GM12891 (cell line): ENCODE results near the gene GSAP.

Experiments
- DNase-seq: peaks from one replicate; pipeline ENCODE4 v3.0.0; 2011; ENCODE audit warnings: low spot score; ENCODE audit not compliant: insufficient read length
- FAIRE-seq: peaks from 2 replicates; lab custom pipeline; 2011; peaks lifted over from hg19 to GRCh38; lab: Jason Lieb, UNC
- PAX5 ChIP-seq: IDR thresholded peaks from 2 replicates; pipeline ENCODE4 v1.6.1; 2011; ENCODE audit warnings: low read length, moderate library complexity, mild to moderate bottlenecking; ENCODE audit not compliant: insufficient read depth, severe bottlenecking
- POLR2A ChIP-seq: IDR thresholded peaks from 2 replicates; pipeline ENCODE4 v1.6.1; 2011; ENCODE audit warnings: low read depth, low read length, control low read depth
- POLR2AphosphoS5 ChIP-seq: IDR thresholded peaks from 2 replicates; pipeline ENCODE4 v1.6.1; 2011; ENCODE audit warnings: low read depth, low read length, control low read depth
- POU2F2 ChIP-seq: IDR thresholded peaks from 2 replicates; pipeline ENCODE4 v1.6.1; 2011; ENCODE audit warnings: low read depth, mild to moderate bottlenecking, control low read depth, low read length, moderate library complexity
- SPI1 ChIP-seq: IDR thresholded peaks from 2 replicates; pipeline ENCODE4 v1.6.1; 2011; ENCODE audit warnings: low read depth, low read length, control low read depth
- TAF1 ChIP-seq: IDR thresholded peaks from 2 replicates; pipeline ENCODE4 v1.6.1; 2011; ENCODE audit warnings: low read depth, low read length, control low read depth

GSAP gene

DNA sequence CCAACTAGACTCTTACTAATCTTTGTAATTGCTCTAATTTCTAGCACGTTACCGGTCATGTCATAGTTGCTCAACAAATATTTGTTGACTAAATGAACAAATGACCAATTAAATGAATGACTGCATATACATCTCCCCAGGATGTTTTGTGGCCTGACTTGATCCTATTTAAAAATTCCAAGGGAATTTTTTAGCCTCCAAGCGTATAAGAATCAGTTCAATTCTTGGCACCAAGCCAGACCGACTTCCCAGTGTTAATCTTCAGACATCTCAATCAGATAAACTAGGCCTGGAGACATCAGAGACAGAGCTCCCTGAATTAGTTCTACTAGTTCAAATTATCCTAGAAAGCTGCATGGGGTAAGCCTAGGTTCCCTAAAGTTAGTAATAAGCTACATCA is 96.0 kb downstream of the GSAP start:
- FAIRE-seq (no peak), DNase-seq (no peak)
- TF ChIP-seq POLR2A (no peak), POU2F2 (no peak), POLR2AphosphoS5 (no peak), PAX5 (no peak), SPI1 (no peak), TAF1 (no peak)

DNA sequence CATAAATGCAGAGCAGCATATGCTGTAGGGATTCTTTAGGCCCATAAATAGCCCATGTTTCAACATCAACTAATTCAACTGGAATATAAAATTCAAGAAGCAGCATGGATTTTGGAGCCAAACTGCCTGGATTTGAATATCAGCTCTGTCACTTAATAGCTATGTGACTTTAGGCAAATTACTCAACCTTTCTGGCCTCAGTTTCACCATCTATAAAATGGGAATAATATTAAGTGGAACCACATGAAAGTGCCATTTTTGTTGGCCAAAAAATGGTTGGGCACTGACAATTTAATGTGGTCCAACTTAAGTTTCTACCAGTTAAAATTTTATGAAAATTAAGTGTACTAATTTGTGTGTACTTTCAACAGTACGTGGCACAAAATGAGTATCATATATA is 98.1 kb downstream of the GSAP start:
- FAIRE-seq (no peak), DNase-seq (no peak)
- TF ChIP-seq POLR2AphosphoS5 = no peak
- no peak for TF ChIP-seq SPI1
- no peak for TF ChIP-seq POU2F2
- no peak for TF ChIP-seq POLR2A
- no peak for TF ChIP-seq TAF1
- no peak for TF ChIP-seq PAX5

DNA sequence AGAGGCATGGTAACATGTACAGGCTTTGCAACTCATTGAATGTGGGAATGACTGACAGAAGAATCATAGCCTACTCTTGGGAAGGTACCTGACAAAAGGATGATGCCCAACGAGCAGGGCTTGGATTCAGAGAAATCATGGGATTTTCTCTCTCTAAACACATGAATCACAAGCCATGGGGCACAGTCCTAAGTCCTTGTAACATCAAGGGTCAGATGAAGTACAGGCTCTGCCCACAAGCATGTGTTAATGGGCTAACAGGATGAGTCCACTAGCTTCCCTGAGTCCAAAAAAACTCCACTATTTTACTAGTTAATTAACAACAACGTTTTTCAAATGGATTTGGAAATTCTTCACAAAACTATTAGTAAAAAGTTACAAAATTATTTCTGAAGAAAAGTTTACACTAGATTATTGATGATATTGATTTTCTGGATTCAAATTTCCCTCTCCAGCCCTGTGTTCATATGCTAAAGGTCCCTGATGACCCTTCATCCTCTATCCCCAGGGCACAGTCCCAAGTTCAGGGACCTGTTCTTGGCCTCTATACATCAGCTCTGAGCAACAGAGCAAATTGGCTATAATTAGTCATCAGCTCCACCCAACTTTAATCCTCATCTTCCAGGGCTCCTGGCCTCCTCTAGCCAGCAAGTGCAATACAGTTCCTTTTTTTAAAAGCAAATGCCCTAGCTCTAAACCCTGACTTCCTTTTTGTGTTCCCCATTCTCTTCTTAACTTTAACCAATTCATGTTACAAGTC is 99.8 kb downstream of the GSAP start:
- TF ChIP-seq PAX5 (no peak), TAF1 (no peak), POLR2A (no peak), POU2F2 (no peak), POLR2AphosphoS5 (no peak), SPI1 (no peak)
- FAIRE-seq (no peak), DNase-seq (no peak)

DNA sequence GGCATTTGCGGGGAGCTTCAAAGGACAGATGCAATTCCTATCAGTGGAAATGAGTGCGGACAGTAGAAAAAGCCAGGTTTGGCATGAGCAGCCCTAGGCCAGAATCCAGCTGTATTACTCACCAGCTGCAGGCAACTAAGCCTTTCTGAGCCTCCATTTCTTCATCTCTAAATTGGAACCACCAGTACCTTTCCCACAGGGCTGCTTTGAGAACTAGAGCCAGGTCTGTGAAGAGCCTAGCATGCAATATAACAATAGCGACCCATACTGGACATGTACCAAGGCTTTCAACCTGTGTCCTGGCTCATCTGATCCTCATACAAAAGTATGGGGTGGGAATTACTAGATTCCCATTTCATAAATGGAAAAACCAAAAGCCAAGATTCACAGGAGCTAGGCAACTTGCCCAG is 101.0 kb downstream of the GSAP start:
- TF ChIP-seq SPI1 (no peak), POLR2A (no peak), POU2F2 (no peak), TAF1 (no peak), PAX5 (no peak), POLR2AphosphoS5 (no peak)
- DNase-seq (no peak), FAIRE-seq (no peak)

DNA sequence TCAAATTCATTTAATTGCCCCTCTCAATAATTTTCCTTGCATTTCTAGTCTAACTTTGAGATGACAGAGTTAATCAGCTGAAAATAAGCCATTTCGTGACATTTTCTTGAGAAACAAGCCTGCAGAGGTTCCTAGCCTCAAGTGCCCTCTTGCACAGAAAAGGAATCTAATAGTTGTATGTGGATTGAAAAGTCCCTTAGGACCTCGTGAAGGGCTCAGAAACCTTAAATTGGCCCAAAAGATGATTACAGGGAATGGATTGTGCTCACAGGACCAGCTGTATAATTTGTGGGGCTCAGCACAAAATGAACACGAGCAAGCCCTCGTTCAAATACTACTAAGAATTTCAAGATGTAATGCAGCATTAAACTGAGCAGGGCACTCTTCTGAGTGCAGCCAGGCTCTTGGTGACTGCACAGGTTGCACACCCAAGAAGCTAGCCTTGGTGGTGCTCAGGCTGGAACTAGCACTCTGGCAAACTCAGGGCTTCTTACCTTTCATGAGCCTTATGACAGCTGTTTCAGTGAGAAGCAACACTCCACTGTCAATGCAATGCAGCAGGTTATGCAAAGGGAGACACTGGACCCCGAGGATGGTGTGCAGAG is 102.2 kb downstream of the GSAP start:
- FAIRE-seq (no peak), DNase-seq (no peak)
- TF ChIP-seq PAX5 = no peak
- TF ChIP-seq POLR2A = no peak
- TF ChIP-seq POU2F2 = no peak
- no peak for TF ChIP-seq TAF1
- no peak for TF ChIP-seq SPI1
- no peak for TF ChIP-seq POLR2AphosphoS5

DNA sequence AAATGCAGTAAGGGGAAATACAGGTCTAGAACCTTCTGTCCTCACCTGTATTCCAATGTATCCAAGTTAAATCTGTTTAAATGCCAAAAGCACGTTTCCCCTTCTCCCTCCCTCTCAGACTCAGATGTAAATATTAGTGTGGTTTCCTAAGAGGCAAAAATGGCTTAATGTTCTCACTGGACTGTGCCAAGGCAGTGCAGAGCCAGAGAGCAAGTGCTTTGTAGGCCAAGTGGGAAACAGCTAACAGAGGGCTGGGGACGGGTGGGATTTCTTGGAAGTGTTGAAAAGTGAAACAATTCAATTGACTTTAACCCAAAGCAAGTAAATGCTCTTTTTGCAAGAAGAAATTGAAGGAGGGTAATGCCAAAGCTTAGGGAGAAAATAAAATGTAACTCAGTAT is 103.1 kb downstream of the GSAP start:
- DNase-seq (no peak), FAIRE-seq (no peak)
- TF ChIP-seq POU2F2 (no peak), POLR2A (no peak), POLR2AphosphoS5 (no peak), SPI1 (no peak), PAX5 (no peak), TAF1 (no peak)

DNA sequence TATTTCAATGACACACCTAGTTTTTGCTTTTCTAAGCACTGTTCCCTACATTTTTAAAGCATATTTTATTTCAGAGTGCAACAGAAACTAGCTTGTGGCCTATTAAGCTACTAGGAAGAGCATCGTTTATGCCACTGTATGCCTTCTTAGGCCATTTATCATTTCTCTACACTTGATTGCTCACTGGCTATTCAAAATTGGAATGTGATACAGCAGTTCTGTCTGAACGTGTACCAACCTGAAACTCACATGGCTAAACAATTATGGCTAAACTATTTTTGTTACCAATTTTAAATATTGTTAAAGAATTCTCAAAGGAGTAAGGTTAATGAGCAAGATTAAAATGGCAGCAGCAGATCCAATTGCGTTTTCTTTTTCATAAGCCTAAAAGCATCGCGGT is 105.2 kb downstream of the GSAP start:
- no peak for FAIRE-seq
- DNase-seq = no peak
- TF ChIP-seq POLR2AphosphoS5 (no peak), SPI1 (no peak), POLR2A (no peak), TAF1 (no peak), PAX5 (no peak), POU2F2 (no peak)

DNA sequence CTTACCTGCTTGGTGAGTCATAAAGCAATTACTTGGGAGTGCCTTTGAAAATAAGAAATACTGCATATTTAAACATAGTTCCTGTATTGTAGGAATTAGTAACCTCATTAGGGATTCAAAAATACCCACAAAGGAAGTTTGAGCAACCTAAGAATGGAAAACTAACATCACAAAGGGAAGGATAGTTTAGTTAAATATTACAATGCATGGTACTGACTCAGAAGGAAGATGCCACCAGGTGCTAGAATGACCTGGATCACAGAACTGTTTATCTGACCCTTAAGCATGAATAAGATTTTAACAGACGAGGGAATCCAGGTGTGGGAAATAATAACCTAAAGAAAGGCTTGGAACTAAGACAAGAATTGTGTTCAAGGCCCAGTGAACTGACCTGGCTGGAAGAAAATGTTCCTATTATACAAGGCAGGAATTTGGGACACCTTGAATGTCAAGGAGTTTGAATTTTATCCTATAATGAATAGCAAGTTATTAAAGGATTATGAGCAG is 106.4 kb downstream of the GSAP start:
- no peak for FAIRE-seq
- DNase-seq = no peak
- TF ChIP-seq PAX5 (no peak), POLR2A (no peak), TAF1 (no peak), POU2F2 (no peak), SPI1 (no peak), POLR2AphosphoS5 (no peak)

DNA sequence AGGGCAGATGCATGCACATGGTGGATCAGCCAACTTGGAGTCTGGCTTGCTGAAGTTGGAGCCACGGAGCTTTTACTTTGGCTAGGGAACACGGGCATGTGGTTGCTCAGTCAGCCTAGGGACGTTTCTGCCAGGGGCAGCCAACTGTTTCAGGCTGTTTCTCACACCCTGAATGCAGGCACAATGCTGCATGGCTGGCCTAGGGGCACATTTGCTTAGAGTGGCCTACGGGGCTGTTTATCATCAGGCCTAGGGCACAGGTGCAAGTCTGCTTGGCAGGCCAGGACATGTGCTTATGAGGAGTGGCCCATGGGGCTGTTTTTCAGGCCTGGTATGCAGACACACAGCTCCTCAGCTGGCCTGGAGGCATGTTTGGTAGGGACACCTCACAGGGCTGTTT is 107.4 kb downstream of the GSAP start:
- FAIRE-seq = no peak
- TF ChIP-seq TAF1 = no peak
- no peak for TF ChIP-seq SPI1
- no peak for TF ChIP-seq POU2F2
- no peak for TF ChIP-seq PAX5
- no peak for TF ChIP-seq POLR2AphosphoS5
- TF ChIP-seq POLR2A = no peak
- no peak for DNase-seq
